Progenitor cell of endocrine pancreas (in vitro differentiated cells): Measurements from ENCODE around the gene MYOF. TPM values are rescaled to one million over a fixed set of nuclear protein-coding genes. Genes with fewer than 3 reads are reported as not detected.

Experiments
- DNase-seq: peaks from one replicate; pipeline ENCODE4 v3.0.0; 2021; ENCODE audit warnings: low spot score; ENCODE audit not compliant: unreplicated experiment
- H3K27ac Mint-ChIP-seq: 2 replicates; pipeline ENCODE4 v1.8.0; 2021; ENCODE audit warnings: mild to moderate bottlenecking, moderate library complexity, mixed read lengths
- H3K27me3 Mint-ChIP-seq: 2 replicates; pipeline ENCODE4 v1.8.0; 2021; ENCODE audit warnings: mixed read lengths
- H3K36me3 Mint-ChIP-seq: 2 replicates; pipeline ENCODE4 v1.8.0; 2022; ENCODE audit warnings: mixed read lengths; ENCODE audit not compliant: insufficient read depth
- H3K4me1 Mint-ChIP-seq: 2 replicates; pipeline ENCODE4 v1.8.0; 2021; ENCODE audit warnings: low read depth, mixed read lengths
- H3K4me3 Mint-ChIP-seq: 2 replicates; pipeline ENCODE4 v1.8.0; 2021; ENCODE audit warnings: low read depth, mild to moderate bottlenecking, moderate library complexity, mixed read lengths
- H3K9me3 Mint-ChIP-seq: 2 replicates; pipeline ENCODE4 v1.8.0; 2021; ENCODE audit warnings: low read depth, mixed read lengths
- CTCF ChIP-seq: fragments of 200-600 bp; sonication (generic); IDR thresholded peaks from one replicate; pipeline ENCODE4 v1.5.0; 2021; ENCODE audit warnings: antibody characterized with exemption, mild to moderate bottlenecking; ENCODE audit not compliant: unreplicated experiment
- total RNA-seq: library from RNA; stranded (reverse); gene quantifications from 2 replicates; pipeline ENCODE4 v1.2.1, GENCODE V29; 2021

Gene MYOF
- total RNA-seq, 1 donor from 2014 or later: 25.5 TPM

GRCh38 chr10:93261961-93262610 is 220.0 kb downstream of the MYOF start:
- no peaks in the 10 kb centered on the region for H3K4me1 Mint-ChIP-seq
- no peak overlapping the region for H3K27ac Mint-ChIP-seq
- H3K4me3 Mint-ChIP-seq: no peak overlapping the region

GRCh38 chr10:93261089-93261488 is 221.0 kb downstream of the MYOF start:
- H3K9me3 Mint-ChIP-seq: no peaks in the 10 kb centered on the region
- no peak overlapping the region for H3K27ac Mint-ChIP-seq
- DNase-seq: no peak
- H3K36me3 Mint-ChIP-seq: no peaks in the 10 kb centered on the region
- no peak for TF ChIP-seq CTCF
- H3K4me3 Mint-ChIP-seq: no peak overlapping the region
- no peaks in the 10 kb centered on the region for H3K4me1 Mint-ChIP-seq
- H3K27me3 Mint-ChIP-seq: no peaks in the 10 kb centered on the region

More at GRCh38 chr10:93261961-93262610, 220.0 kb downstream of the MYOF start:
- H3K27me3 Mint-ChIP-seq: no peaks in the 10 kb centered on the region
- H3K9me3 Mint-ChIP-seq: no peaks in the 10 kb centered on the region
- DNase-seq: no peak
- no peaks in the 10 kb centered on the region for H3K36me3 Mint-ChIP-seq
- TF ChIP-seq CTCF: no peak

- Mint-ChIP-seq H3K27ac (no peak overlapping the region), H3K4me3 (no peak overlapping the region), H3K27me3 (no peaks in the 10 kb centered on the region), H3K9me3 (no peaks in the 10 kb centered on the region), H3K36me3 (no peaks in the 10 kb centered on the region), H3K4me1 (no peaks in the 10 kb centered on the region)
- no peak for DNase-seq
- no peak for TF ChIP-seq CTCF
These were observed 223.0 kb downstream of the MYOF start for GRCh38 chr10:93259126-93259525.

Other genes starting within 250 kb of the MYOF start
- 9.1 and 10.5 TPM in 2 replicates for gene CEP55, start 14.3 kb upstream of the MYOF start, total RNA-seq
- 0.07 and 0.13 TPM in 2 replicates for gene FFAR4, start 84.3 kb upstream of the MYOF start, total RNA-seq
- 0.72 and 1.2 TPM in 2 replicates for gene RBP4, start 118.9 kb upstream of the MYOF start, total RNA-seq
- gene PDE6C, start 130.2 kb upstream of the MYOF start, total RNA-seq: not detected in 2 replicates
- 21.9 and 22.1 TPM in 2 replicates for gene FRA10AC1, start 220.3 kb upstream of the MYOF start, total RNA-seq